ENCODE measurements around the gene GALNT17.
"Not testable (repeated sequence)": the region's sequence is repeated elsewhere in the genome, so short reads cannot be mapped to it uniquely, and the experiment has no call there.

The GALNT17 gene

GRCh38 chr7:71580027-71580426 lies 448.1 kb downstream of the GALNT17 start:
- ATAC-seq (ENCODE audit: insufficient read depth, low read depth) (no peak), DNase-seq (no peak)
- no peaks in the 10 kb centered on the region for H3K9me3 ChIP-seq (ENCODE audit: insufficient read depth, low read length, severe bottlenecking)
- H3K4me3 ChIP-seq (ENCODE audit: low read depth in 1 of 2, low read length in 2 of 2) = no peak overlapping the region
- H3K4me2 ChIP-seq (ENCODE audit: insufficient read depth, low read length) = no peak overlapping the region
- H3K27ac ChIP-seq (ENCODE audit: low read length) = no peak overlapping the region
- no peaks in the 10 kb centered on the region for H3K4me1 ChIP-seq (ENCODE audit: insufficient read depth, low read length)
- no peak overlapping the region for H3K9ac ChIP-seq (ENCODE audit: low read depth, low read length)
- TF ChIP-seq EZH2 (IDR thresholded peaks at IDR 0.05; ENCODE audit: borderline replicate concordance, low read depth, low read length, severe bottlenecking) = no peak
- TF ChIP-seq, protein P1, sequence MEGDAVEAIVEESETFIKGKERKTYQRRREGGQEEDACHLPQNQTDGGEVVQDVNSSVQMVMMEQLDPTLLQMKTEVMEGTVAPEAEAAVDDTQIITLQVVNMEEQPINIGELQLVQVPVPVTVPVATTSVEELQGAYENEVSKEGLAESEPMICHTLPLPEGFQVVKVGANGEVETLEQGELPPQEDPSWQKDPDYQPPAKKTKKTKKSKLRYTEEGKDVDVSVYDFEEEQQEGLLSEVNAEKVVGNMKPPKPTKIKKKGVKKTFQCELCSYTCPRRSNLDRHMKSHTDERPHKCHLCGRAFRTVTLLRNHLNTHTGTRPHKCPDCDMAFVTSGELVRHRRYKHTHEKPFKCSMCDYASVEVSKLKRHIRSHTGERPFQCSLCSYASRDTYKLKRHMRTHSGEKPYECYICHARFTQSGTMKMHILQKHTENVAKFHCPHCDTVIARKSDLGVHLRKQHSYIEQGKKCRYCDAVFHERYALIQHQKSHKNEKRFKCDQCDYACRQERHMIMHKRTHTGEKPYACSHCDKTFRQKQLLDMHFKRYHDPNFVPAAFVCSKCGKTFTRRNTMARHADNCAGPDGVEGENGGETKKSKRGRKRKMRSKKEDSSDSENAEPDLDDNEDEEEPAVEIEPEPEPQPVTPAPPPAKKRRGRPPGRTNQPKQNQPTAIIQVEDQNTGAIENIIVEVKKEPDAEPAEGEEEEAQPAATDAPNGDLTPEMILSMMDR (IDR thresholded peaks at IDR 0.05; ENCODE audit: borderline replicate concordance, extremely low read depth, low read length, poor library complexity, severe bottlenecking) = no peak
- H3K27me3 ChIP-seq (ENCODE audit: insufficient read depth, low read length, poor library complexity) = no peaks in the 10 kb centered on the region
- H2AFZ ChIP-seq (ENCODE audit: low read depth, low read length) = no peak overlapping the region
- no peaks in the 10 kb centered on the region for H3K79me2 ChIP-seq (ENCODE audit: insufficient read depth, low read length)
- no peaks in the 10 kb centered on the region for H4K20me1 ChIP-seq (ENCODE audit: insufficient read depth, low read length)
- H3K36me3 ChIP-seq (ENCODE audit: insufficient read depth, low read length) = no peaks in the 10 kb centered on the region

GRCh38 chr7:71584256-71584655 lies 452.3 kb downstream of the GALNT17 start:
- no peaks in the 10 kb centered on the region for H4K20me1 ChIP-seq (ENCODE audit: insufficient read depth, low read length)
- TF ChIP-seq, protein P1 (IDR thresholded peaks at IDR 0.05; ENCODE audit: borderline replicate concordance, extremely low read depth, low read length, poor library complexity, severe bottlenecking) = no peak
- no peak for TF ChIP-seq EZH2 (IDR thresholded peaks at IDR 0.05; ENCODE audit: borderline replicate concordance, low read depth, low read length, severe bottlenecking)
- H3K9me3 ChIP-seq (ENCODE audit: insufficient read depth, low read length, severe bottlenecking) = peaks cover 5% of the 10 kb centered on the region
- H3K4me1 ChIP-seq (ENCODE audit: insufficient read depth, low read length) = no peaks in the 10 kb centered on the region
- no peaks in the 10 kb centered on the region for H3K36me3 ChIP-seq (ENCODE audit: insufficient read depth, low read length)
- no peaks in the 10 kb centered on the region for H3K27me3 ChIP-seq (ENCODE audit: insufficient read depth, low read length, poor library complexity)
- no peak overlapping the region for H2AFZ ChIP-seq (ENCODE audit: low read depth, low read length)
- ATAC-seq (ENCODE audit: insufficient read depth, low read depth) (no peak), DNase-seq (no peak)
- H3K27ac ChIP-seq (ENCODE audit: low read length) = no peak overlapping the region
- no peaks in the 10 kb centered on the region for H3K79me2 ChIP-seq (ENCODE audit: insufficient read depth, low read length)
- H3K4me2 ChIP-seq (ENCODE audit: insufficient read depth, low read length) = no peak overlapping the region
- H3K9ac ChIP-seq (ENCODE audit: low read depth, low read length) = no peak overlapping the region
- H3K4me3 ChIP-seq (ENCODE audit: low read depth in 1 of 2, low read length in 2 of 2) = no peak overlapping the region

- no peak overlapping the region for H3K9ac ChIP-seq (ENCODE audit: low read depth, low read length)
- H2AFZ ChIP-seq (ENCODE audit: low read depth, low read length) = no peak overlapping the region
- no peaks in the 10 kb centered on the region for H3K4me1 ChIP-seq (ENCODE audit: insufficient read depth, low read length)
- H3K4me3 ChIP-seq (ENCODE audit: low read depth in 1 of 2, low read length in 2 of 2) = no peak overlapping the region
- ATAC-seq (ENCODE audit: insufficient read depth, low read depth) (no peak), DNase-seq (no peak)
- no peak overlapping the region for H3K4me2 ChIP-seq (ENCODE audit: insufficient read depth, low read length)
- peaks cover 5% of the 10 kb centered on the region for H3K9me3 ChIP-seq (ENCODE audit: insufficient read depth, low read length, severe bottlenecking)
- no peaks in the 10 kb centered on the region for H3K27me3 ChIP-seq (ENCODE audit: insufficient read depth, low read length, poor library complexity)
- H3K27ac ChIP-seq (ENCODE audit: low read length) = no peak overlapping the region
- H3K36me3 ChIP-seq (ENCODE audit: insufficient read depth, low read length) = no peaks in the 10 kb centered on the region
- H4K20me1 ChIP-seq (ENCODE audit: insufficient read depth, low read length) = no peaks in the 10 kb centered on the region
- no peaks in the 10 kb centered on the region for H3K79me2 ChIP-seq (ENCODE audit: insufficient read depth, low read length)
- TF ChIP-seq EZH2 (IDR thresholded peaks at IDR 0.05; ENCODE audit: borderline replicate concordance, low read depth, low read length, severe bottlenecking) = no peak
- TF ChIP-seq, protein P1 (IDR thresholded peaks at IDR 0.05; ENCODE audit: borderline replicate concordance, extremely low read depth, low read length, poor library complexity, severe bottlenecking) = no peak
Observed at GRCh38 chr7:71591876-71592275, 459.9 kb downstream of the GALNT17 start.

DNA sequence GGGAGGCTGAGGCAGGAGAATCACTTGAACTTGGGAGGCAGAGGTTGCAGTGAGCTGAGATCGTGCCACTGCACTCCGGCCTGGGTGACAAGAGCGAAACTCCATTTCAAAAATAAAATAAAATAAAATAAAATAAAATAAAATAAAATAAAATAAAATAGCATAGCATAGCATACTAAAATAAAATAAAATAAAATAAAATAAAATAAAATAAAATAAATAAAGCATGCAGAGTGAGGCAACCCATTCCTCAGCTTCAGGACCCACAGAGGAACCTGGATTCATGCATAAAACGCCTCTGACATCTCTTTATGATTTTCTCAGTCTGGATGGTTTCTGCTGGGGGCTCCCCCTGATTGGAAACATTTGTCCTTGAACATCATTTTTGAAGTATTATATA lies 460.4 kb downstream of the GALNT17 start:
- H3K27ac ChIP-seq (ENCODE audit: low read length); H3K79me2 ChIP-seq (ENCODE audit: insufficient read depth, low read length); H3K4me3 ChIP-seq (ENCODE audit: low read depth in 1 of 2, low read length in 2 of 2); H3K4me1 ChIP-seq (ENCODE audit: insufficient read depth, low read length); H3K27me3 ChIP-seq (ENCODE audit: insufficient read depth, low read length, poor library complexity); ATAC-seq (ENCODE audit: insufficient read depth, low read depth); H3K9ac ChIP-seq (ENCODE audit: low read depth, low read length); DNase-seq; H3K36me3 ChIP-seq (ENCODE audit: insufficient read depth, low read length); H3K4me2 ChIP-seq (ENCODE audit: insufficient read depth, low read length); H3K9me3 ChIP-seq (ENCODE audit: insufficient read depth, low read length, severe bottlenecking); H2AFZ ChIP-seq (ENCODE audit: low read depth, low read length); H4K20me1 ChIP-seq (ENCODE audit: insufficient read depth, low read length): not testable (repeated sequence)

All from DND-41 (cell line).